Mucosa of descending colon (tissue), 3 donors: ENCODE measurements around the gene DRD2. TPM values are rescaled to one million over a fixed set of nuclear protein-coding genes. Genes with fewer than 3 reads are reported as not detected.

ENCODE experiments used
- ATAC-seq: fragments of 200-7000 bp; cut with Tn5 transposase; one replicate; pipeline ENCODE4 v1.9.1; 2020; ENCODE audit warnings: mild to moderate bottlenecking, moderate library complexity
- DNase-seq, 3 donors: peaks; one replicate each; pipeline ENCODE4 v3.0.0-alpha.2; 2020
- H3K36me3 ChIP-seq: fragments of 200-600 bp; one replicate; pipeline ENCODE4 v1.8.0; 2021; ENCODE audit warnings: low read depth, mild to moderate bottlenecking
- H3K4me1 ChIP-seq: fragments of 200-600 bp; one replicate; pipeline ENCODE4 v1.8.0; 2021; ENCODE audit warnings: low read depth, mild to moderate bottlenecking
- H3K4me3 ChIP-seq: fragments of 200-600 bp; one replicate; pipeline ENCODE4 v1.8.0; 2021; ENCODE audit warnings: mild to moderate bottlenecking
- H3K9me3 ChIP-seq: fragments of 200-600 bp; one replicate; pipeline ENCODE4 v1.8.0; 2021; ENCODE audit warnings: mild to moderate bottlenecking
- CTCF ChIP-seq: fragments of 200-600 bp; IDR thresholded peaks from one replicate; pipeline ENCODE4 v1.8.0; 2022; ENCODE audit warnings: antibody characterized with exemption, mild to moderate bottlenecking
- intact Hi-C, 2 donors: fragments of 100-400 bp; cut with DNase I in 1 of 2; cut with micrococcal nuclease in 1 of 2; formaldehyde crosslinking; loops; one replicate each; pipeline versions ENCODE4 v1.11.0 to v1.11.1; 2022; cut with DNase I, micrococcal nuclease
- total RNA-seq, 3 donors: library from RNA; stranded (reverse); fragmentation: NEBNext Ultra II Directional in 2 of 3; extraction: Animal tissue kit (Norgen Biotek cat#: 25700) in 2 of 3; gene quantifications; one replicate each; pipeline versions ENCODE4 v1.2.1 to v1.2.4, GENCODE V29; 2021 to 2023
- donor health status: DM: no; HTN: no; CAD: no; lungs with moderate emphysema.
- donor health status: DM: no; HTN: no; CAD: no.
- donor health status: DM: no; HTN: yes; CAD: no.

DRD2 gene
- total RNA-seq, 3 donors from 2014 or later: 0.22 to 0.41 (median 0.39) TPM

GRCh38 chr11:113396690-113397089 lies 78.5 kb downstream of the DRD2 start:
- Histone ChIP-seq H3K36me3 (no peaks in the 10 kb centered on the region), H3K4me3 (no peak overlapping the region), H3K4me1 (no peaks in the 10 kb centered on the region), H3K9me3 (no peaks in the 10 kb centered on the region)
- intact Hi-C loops: no loop called here
- no peak for ATAC-seq
- TF ChIP-seq CTCF: no peak
- DNase-seq: no peak

GRCh38 chr11:113395782-113396336 lies 79.3 kb downstream of the DRD2 start:
- no peak for TF ChIP-seq CTCF

GRCh38 chr11:113394919-113395318 lies 80.3 kb downstream of the DRD2 start:
- TF ChIP-seq CTCF: no peak
- intact Hi-C loops: no loop called here
- Histone ChIP-seq H3K4me1 (no peaks in the 10 kb centered on the region), H3K36me3 (no peaks in the 10 kb centered on the region), H3K4me3 (no peak overlapping the region), H3K9me3 (no peaks in the 10 kb centered on the region)
- DNase-seq (no peak), ATAC-seq (no peak)

More at GRCh38 chr11:113395782-113396336, 79.3 kb downstream of the DRD2 start:
- Histone ChIP-seq H3K4me1 (no peaks in the 10 kb centered on the region), H3K4me3 (no peak overlapping the region), H3K36me3 (no peaks in the 10 kb centered on the region), H3K9me3 (no peaks in the 10 kb centered on the region)
- intact Hi-C loops: no loop called here
- ATAC-seq (no peak), DNase-seq (no peak)

- intact Hi-C loops: no loop called here
- H3K36me3 ChIP-seq: no peaks in the 10 kb centered on the region
- TF ChIP-seq CTCF: no peak
- no peak overlapping the region for H3K4me3 ChIP-seq
- H3K4me1 ChIP-seq: no peaks in the 10 kb centered on the region
- DNase-seq: no peak
- no peaks in the 10 kb centered on the region for H3K9me3 ChIP-seq
- no peak for ATAC-seq
Observed at GRCh38 chr11:113393501-113393985, 81.7 kb downstream of the DRD2 start.

- Histone ChIP-seq H3K36me3 (no peaks in the 10 kb centered on the region), H3K9me3 (no peaks in the 10 kb centered on the region), H3K4me3 (no peak overlapping the region), H3K4me1 (peaks cover 9% of the 10 kb centered on the region)
- intact Hi-C loops: no loop called here
- no peak for ATAC-seq
- DNase-seq: no peak
- no peak for TF ChIP-seq CTCF
Observed at GRCh38 chr11:113392236-113392921, 82.8 kb downstream of the DRD2 start.
